ENCODE measurements around the gene SCFD2.

DNA sequence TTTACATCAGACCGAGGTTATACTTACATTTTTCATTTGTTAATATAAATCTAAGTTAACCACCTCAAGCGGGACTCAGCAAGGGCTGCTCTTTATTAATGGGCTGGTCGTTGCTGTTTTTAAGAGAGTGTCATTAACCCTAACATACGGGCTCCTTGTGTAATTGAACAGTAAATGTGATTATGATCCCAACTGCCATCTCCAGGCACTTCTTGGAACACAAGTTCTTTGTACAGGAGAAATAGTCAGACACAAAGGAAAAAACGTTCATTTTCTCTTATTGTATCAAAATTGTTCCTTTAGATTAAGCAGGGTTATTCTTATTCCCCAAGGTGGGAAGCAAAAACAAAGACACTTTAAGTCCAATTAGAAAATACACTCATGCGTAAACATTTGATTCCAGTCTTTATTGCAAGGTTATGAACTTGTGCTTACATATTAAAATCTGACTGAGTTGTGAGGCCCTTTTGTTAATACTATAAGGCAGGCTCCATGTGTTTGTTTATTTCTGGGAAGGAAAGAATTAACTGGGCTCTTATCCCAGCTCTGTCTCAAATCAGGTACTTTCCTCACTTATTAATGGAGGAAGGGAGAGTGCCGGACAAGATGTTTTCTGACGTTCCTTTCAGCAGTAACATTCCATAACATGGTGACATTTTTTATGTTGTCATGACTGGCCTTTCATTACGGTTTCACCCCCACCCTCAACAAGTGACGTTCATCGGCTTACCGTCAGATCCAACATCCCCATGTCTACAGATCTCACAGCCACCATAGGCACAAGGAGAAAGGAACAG is 407.8 kb downstream of the SCFD2 start:
- TF ChIP-seq GATA2 (IDR thresholded peaks at IDR 0.05; ENCODE audit: low read depth, low read length) (no peak), GATA3 (IDR thresholded peaks at IDR 0.05; ENCODE audit: low read depth, low read length) (no peak)

All from SH-SY5Y (cell line).